Inflammatory macrophage treated with lipopolysaccharide for 1 hour (primary cell): ENCODE data around the gene PRXL2A.
"Not testable (repeated sequence)": the region's sequence is repeated elsewhere in the genome, so short reads cannot be mapped to it uniquely, and the experiment has no call there.

Source experiments
- DNase-seq, 2 donors: peaks; one replicate each; pipeline ENCODE4 v3.0.0-alpha.2; 2020 to 2022

PRXL2A gene

DNA sequence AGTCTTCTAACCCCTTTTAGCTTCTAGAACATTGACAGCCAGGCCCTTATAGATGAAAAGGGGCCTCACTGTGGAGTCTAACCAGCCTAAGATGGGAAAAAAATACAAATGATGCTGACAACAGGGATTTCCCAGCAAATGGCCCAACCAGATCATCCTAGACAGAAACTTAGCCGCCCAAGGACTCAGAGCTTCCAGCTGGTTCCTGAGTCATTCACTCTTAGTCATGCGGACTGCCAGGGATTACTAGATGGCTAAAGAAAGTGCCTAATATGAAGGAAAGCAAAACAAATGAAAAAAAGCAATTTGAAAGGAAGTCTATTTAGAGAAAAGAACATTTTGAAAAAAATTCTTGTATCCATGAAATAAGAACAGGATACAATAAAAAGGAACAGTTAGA lies 69.5 kb downstream of the PRXL2A start:
- DNase-seq: peak; percentile 93 to 97

DNA sequence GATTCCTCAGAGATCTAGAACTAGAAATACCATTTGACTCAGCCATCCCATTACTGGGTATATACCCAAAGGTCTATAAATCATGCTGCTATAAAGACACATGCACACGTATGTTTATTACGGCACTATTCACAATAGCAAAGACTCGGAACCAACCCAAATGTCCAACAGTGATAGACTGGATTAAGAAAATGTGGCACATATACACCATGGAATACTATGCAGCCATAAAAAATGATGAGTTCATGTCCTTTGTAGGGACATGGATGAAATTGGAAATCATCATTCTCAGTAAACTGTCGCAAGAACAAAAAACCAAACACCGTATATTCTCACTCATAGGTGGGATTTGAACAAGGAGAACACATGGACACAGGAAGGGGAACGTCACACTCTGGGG lies 72.0 kb downstream of the PRXL2A start:
- not testable (repeated sequence) for DNase-seq

DNA sequence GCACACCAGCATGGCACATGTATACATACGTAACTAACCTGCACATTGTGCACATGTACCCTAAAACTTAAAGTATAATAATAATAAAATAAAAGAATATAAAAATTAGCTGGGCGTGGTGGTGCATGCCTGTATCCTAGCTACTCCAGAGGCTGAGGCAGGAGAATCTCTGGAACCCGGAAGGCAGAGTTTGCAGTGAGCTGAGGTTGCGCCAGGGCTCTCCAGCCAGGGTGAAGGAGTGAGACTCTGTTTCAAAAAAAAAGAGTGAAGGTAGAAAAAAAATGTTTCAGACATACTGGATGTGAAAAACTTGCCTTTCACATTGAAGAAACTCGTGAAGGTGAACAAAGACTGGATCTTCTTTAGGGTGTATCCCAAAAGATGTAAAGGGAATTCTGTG lies 72.5 kb downstream of the PRXL2A start:
- no peak for DNase-seq

DNA sequence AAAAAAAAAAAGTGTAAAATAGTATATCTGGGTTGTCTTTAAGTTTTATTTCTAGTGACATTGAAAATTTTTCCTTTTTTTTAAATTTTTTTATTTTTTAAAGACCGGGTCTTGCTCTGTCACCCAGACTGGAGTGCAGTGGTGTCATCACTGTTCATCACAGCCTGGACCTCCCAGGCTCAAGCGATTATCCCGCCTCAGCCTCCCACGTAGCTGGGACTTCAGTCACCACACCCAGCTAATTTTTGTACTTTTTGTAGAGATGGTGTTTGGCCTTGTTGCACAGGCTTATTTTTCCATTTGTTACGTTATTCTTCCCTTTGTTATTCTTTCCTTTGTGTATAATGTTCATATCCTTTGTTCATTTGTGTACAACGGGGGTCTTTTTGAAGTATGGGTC lies 75.9 kb downstream of the PRXL2A start:
- DNase-seq: peak; percentile 76 to 86

DNA sequence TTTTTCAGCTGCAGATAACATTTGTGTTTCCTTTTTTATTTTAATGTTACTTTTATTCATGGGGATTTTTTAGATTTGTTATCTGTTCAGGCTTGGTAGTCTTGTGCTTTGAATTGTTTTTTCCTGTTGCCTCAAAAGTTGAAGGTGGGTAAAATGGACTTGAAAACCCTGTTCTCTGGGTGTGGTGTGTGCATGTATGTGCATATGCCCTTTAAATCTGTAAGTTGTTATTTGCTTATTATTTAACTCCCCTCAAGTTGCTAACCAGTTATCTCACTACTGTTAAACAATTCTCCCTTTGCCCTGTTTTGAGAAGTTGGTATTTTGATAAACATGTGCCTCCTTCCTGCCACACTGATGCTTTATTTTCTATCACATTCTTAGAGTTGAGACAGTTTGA lies 76.3 kb downstream of the PRXL2A start:
- DNase-seq: peak in 1 of 2 donors; percentile 40

DNA sequence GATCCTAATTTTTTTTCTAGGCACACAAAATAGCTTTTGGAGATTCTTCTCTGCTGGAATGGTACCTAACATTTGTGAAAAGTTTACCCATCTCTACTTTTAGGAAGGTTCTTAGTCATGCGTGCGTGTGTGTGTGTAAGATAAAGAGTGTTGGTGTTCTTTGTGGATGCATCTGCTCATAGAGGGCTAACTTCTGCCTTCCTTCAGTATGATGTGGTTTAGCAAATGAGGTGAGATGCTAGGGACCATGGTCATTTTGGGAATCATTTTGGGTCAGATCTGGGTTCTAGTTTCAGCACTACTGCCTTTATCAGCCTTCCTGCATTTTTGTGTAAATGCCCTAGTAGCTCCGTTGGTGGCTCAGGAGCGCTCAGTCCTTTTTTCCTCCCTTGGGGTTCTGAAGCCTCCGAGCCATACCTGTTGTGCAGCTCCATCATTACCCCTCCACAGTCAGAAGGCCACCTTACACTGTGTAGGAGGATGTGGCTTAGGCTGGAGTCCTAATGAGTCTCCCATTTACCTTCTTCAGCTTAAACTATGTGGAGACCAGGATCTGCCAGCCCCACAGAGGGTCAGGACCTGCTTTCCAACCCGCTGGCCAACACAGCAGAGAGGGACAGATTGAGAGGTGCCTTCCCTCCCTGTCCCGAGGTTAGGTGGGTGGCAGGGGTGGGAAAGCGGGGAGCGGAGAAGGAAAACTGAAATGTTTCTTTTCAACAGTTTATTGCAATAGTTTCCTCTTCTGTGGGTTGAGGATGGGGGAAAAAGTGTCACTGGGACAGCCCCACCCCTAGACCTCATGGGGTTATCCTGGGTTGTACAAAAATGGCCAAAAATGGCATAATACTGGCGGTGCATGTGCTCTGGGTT lies 77.0 kb downstream of the PRXL2A start:
- DNase-seq: peak; percentile 93 to 95

DNA sequence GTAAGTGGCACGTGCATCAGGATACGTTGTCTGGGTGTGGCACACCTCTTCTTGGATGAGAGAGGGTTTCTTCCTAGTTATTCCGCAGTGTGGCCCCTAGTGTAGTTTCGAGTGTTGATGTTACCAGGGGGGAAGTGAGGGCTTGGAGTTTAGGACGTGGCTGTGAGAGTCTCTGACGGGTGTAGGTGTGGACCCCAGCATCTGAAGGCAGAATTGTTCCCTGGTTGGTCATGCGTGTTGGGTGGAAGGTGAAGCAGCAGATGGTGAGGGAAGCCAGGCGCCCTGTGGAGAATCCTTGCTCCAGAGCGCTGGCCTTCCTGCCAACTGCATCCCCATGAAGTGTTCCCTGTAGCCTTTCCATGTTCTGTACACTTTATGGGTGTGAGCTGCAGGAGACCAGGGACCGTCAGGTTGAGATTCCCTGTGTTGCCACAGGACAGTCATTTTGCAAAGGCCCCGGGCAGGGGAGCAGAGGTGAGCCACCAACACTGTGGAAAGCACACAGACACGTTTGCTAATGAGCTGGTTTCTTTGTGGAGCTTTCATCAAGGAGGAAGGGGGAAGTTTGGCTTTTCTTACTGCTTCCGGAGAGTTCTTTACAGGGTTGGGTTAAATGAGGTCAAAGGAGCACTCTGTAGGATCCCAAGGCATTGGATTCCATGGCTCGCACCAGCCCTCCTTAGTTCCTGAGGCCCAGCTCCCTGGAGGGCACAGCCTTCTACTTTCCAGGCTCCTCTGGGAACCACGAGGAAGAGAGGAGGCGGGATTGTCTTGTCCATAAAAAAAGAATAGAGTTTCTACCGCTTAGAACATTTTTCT lies 77.8 kb downstream of the PRXL2A start:
- DNase-seq: peak; percentile 81 to 92
